SH-SY5Y (cell line): ENCODE measurements around the gene ITGA1.

Experiments
- GATA2 ChIP-seq: IDR thresholded peaks from 2 replicates; pipeline ENCODE4 v1.6.1; 2011; ENCODE audit warnings: mild to moderate bottlenecking, low read depth, low read length
- GATA3 ChIP-seq: IDR thresholded peaks from 2 replicates; pipeline ENCODE4 v1.6.1; 2011; ENCODE audit warnings: low read depth, mild to moderate bottlenecking, low read length, moderate library complexity

DNA sequence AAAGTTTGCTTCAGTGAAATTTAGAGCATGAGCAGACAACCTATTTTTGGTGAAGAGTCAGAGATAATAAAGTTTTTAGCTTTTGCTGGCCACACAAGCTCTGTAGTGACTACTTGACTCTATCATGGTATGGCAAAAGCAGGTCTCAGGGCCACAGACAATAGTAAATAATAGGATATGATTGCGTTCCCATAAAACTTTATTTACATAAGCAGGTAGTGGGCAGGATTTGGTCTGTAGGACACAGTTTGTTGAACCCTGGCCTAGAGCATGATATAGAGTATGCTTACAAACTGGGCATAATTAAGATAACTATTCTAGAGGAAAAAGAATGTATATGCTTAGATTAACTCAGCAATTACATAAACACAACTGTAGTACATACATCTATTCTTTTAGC, 30.1 kb downstream of the ITGA1 start:
- no peak for TF ChIP-seq GATA3
- TF ChIP-seq GATA2: no peak
